ENCODE data around the gene MN1.

GRCh38 chr22:27802346-27803073 is 954 bp upstream of the MN1 start:
- TF ChIP-seq CTCF (IDR thresholded peaks at IDR 0.05): no peak
- no peak for TF ChIP-seq POLR2A (IDR thresholded peaks at IDR 0.05)
